ENCODE measurements around the gene GFM2. TPM values are rescaled to one million over a fixed set of nuclear protein-coding genes. Genes with fewer than 3 reads are reported as not detected.

Gene GFM2
- polyA plus RNA-seq, 1 donor from 2014 or later, result 95.3 TPM

- Histone ChIP-seq H3K9me3 (ENCODE audit: low read length) (no peaks in the 10 kb centered on the region), H4K20me1 (ENCODE audit: insufficient read depth) (no peaks in the 10 kb centered on the region), H3K36me3 (ENCODE audit: insufficient read depth, low read length) (no peaks in the 10 kb centered on the region), H3K9me2 (ENCODE audit: insufficient read depth, low read length) (no peaks in the 10 kb centered on the region), H2AFZ (ENCODE audit: low read depth, low read length) (no peak overlapping the region), H3K9ac (ENCODE audit: low read length) (no peak overlapping the region), H3F3A (ENCODE audit: insufficient read depth, low read length, poor library complexity, severe bottlenecking) (no peaks in the 10 kb centered on the region), H3K4me3 (ENCODE audit: low read length) (no peak overlapping the region), H3K27ac (ENCODE audit: low read length) (no peak overlapping the region), H3K79me2 (replicated peaks; ENCODE audit: insufficient read depth, low read length) (no peaks in the 10 kb centered on the region), H3K4me2 (ENCODE audit: low read length) (no peak overlapping the region), H3K27me3 (ENCODE audit: insufficient read depth, low read depth, low read length) (no peaks in the 10 kb centered on the region)
- TF ChIP-seq RAD21 (conservative IDR thresholded peaks at IDR 0.05) (no peak), TAF1 (IDR thresholded peaks at IDR 0.05; ENCODE audit: low read depth) (no peak), EZH2 (IDR thresholded peaks at IDR 0.05; ENCODE audit: borderline replicate concordance, insufficient read depth, low read length, poor library complexity, severe bottlenecking) (no peak), SMC3 (conservative IDR thresholded peaks at IDR 0.05; ENCODE audit: poor library complexity) (no peak), POLR2AphosphoS5 (IDR thresholded peaks at IDR 0.05) (no peak), REST (IDR thresholded peaks at IDR 0.05; ENCODE audit: borderline replicate concordance) (no peak), CTCF (IDR thresholded peaks at IDR 0.05; ENCODE audit: poor library complexity, severe bottlenecking) (no peak), MXI1 (conservative IDR thresholded peaks at IDR 0.05; ENCODE audit: poor library complexity, severe bottlenecking) (no peak)
These were observed 11.7 kb upstream of the GFM2 start for GRCh38 chr5:74778609-74779008.

- no peak for TF ChIP-seq EP300 (conservative IDR thresholded peaks at IDR 0.05; ENCODE audit: poor library complexity, severe bottlenecking)
- TF ChIP-seq SMC3 (conservative IDR thresholded peaks at IDR 0.05; ENCODE audit: poor library complexity), result no peak
- TF ChIP-seq TAF1 (IDR thresholded peaks at IDR 0.05; ENCODE audit: low read depth), result no peak
- TF ChIP-seq MXI1 (conservative IDR thresholded peaks at IDR 0.05; ENCODE audit: poor library complexity, severe bottlenecking), result no peak
- TF ChIP-seq POLR2AphosphoS5 (IDR thresholded peaks at IDR 0.05), result no peak
- no peak for TF ChIP-seq REST (IDR thresholded peaks at IDR 0.05; ENCODE audit: borderline replicate concordance)
- no peak for TF ChIP-seq CTCF (IDR thresholded peaks at IDR 0.05; ENCODE audit: poor library complexity, severe bottlenecking)
- TF ChIP-seq RAD21 (conservative IDR thresholded peaks at IDR 0.05), result no peak
- TF ChIP-seq EZH2 (IDR thresholded peaks at IDR 0.05; ENCODE audit: borderline replicate concordance, insufficient read depth, low read length, poor library complexity, severe bottlenecking), result no peak
- Histone ChIP-seq H3F3A (ENCODE audit: insufficient read depth, low read length, poor library complexity, severe bottlenecking) (no peaks in the 10 kb centered on the region), H3K27me3 (ENCODE audit: insufficient read depth, low read depth, low read length) (no peaks in the 10 kb centered on the region), H3K79me2 (replicated peaks; ENCODE audit: insufficient read depth, low read length) (peaks cover 16% of the 10 kb centered on the region), H2AFZ (ENCODE audit: low read depth, low read length) (no peak overlapping the region), H3K4me2 (ENCODE audit: low read length) (no peak overlapping the region), H3K4me3 (ENCODE audit: low read length) (no peak overlapping the region), H3K27ac (ENCODE audit: low read length) (no peak overlapping the region), H3K36me3 (ENCODE audit: insufficient read depth, low read length) (no peaks in the 10 kb centered on the region), H4K20me1 (ENCODE audit: insufficient read depth) (no peaks in the 10 kb centered on the region), H3K9me2 (ENCODE audit: insufficient read depth, low read length) (no peaks in the 10 kb centered on the region), H3K9me3 (ENCODE audit: low read length) (no peaks in the 10 kb centered on the region), H3K9ac (ENCODE audit: low read length) (no peak overlapping the region)
These were observed 5.4 kb upstream of the GFM2 start for GRCh38 chr5:74772359-74772758.
